Activated naive CD4-positive, alpha-beta T cell treated with anti-CD3 and anti-CD28 coated beads, Interleukin-2, amount 50 U/mL, for 16 hours (primary cell): Measurements from ENCODE around the gene ELOF1.
"Not testable (repeated sequence)": the region's sequence is repeated elsewhere in the genome, so short reads cannot be mapped to it uniquely, and the experiment has no call there.

Experiments used
- DNase-seq: peaks from one replicate; pipeline ENCODE4 v3.0.0-alpha.2; 2020

ELOF1 gene

DNA sequence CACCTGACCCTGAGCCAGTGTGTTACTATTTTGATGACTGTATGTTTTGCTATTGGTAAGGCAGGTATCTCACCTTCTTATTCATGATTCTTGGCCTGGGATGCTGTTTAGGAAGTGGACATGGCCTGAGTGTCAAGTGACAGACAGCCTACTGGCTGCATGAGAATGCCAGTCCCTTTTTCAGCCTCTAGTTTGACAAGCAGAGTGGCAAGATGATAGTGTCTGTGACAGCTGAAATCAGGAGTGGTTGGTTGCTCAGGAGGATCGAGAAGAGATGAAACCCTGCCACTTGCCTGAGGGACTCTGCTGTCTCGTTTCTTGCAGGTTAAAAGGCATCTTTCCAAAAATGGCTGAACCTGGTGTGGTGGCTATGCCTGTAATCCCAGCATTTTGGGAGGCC, 7.1 kb upstream of the ELOF1 start:
- DNase-seq = no peak

GRCh38 chr19:11565649-11565980, 6.6 kb upstream of the ELOF1 start:
- DNase-seq = not testable (repeated sequence)

GRCh38 chr19:11564082-11564807, 5.2 kb upstream of the ELOF1 start:
- not testable (repeated sequence) for DNase-seq

- DNase-seq = no peak
Measured at GRCh38 chr19:11563532-11563931, 4.5 kb upstream of the ELOF1 start.

GRCh38 chr19:11560404-11561051, 1.5 kb upstream of the ELOF1 start:
- peak; percentile 58 for DNase-seq

GRCh38 chr19:11556634-11557420, 2.2 kb downstream of the ELOF1 start:
- no peak for DNase-seq

- DNase-seq = no peak
Measured at GRCh38 chr19:11555246-11555645, 3.8 kb downstream of the ELOF1 start.

DNA sequence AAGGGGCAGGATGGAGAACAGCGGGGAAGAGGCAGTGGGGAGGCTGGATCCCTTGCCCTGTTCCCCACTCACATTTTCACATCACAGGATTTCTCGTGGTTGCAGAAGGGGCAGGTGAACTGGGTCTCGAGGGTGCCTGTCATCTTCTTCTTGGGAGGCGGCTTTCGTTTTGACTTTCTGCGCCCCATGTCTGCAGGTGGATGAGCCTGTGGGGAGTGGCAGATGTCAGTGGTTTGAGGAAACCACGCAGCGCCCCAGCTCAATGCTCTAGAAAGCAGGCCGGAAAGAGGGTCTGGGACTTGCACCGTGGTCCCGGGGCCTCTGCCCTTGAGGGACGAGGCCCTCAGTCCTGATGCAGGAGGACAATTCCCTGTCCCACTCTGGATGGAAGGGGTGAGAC, 4.9 kb downstream of the ELOF1 start:
- DNase-seq = no peak

DNA sequence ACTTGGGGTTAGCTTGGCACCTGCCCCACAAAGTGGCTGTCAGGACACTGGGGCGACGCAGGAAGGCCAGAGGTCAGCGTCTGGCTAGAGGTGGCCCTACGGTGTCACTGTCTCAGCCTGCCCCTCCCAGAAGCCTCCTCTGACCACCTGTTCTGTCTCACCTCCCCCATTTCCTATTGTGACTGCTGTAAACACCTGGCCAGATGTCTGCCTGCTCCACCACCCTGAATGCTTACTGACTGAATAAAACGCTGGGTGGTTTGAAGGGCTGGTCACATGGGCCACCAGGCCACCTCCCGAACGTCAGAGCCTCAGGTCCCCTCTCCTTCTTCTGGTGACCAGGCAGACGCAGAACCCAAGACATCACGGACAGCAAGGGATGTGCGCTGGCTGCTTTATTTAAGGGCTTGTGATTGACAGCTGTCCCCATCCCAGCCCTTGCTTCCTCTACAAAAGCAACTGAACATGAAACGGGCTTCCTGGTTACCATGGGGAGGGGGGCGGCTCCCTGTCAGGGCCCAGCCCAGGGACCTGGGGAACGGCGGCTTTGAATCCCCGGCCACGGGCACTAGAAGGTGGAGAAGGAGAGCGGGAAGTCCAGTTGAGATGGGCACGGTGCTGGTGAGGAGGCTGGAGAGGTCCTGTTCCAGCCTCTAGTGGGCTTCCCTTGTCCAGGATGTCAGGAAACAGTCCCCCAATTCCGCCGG, 6.2 kb downstream of the ELOF1 start:
- no peak for DNase-seq

- DNase-seq = no peak
Measured at GRCh38 chr19:11551603-11552235, 7.3 kb downstream of the ELOF1 start.

DNA sequence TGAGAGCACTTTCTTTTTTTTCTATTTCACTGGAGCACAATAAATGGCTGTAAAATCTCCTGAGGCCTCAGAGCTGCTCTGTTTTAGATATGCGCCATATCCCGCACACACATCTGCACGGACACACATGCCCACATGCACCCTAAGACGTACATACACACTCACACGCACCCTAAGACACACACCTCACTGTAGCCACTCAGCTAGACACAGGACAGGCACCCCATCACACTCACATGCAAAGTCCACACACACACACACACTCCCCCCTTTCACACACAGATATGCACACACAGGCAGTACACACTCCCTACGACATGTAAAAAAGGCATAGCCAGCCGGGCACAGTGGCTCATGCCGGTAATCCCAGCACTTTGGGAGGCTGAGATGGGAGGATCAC, 8.8 kb downstream of the ELOF1 start:
- DNase-seq = no peak

GRCh38 chr19:11549386-11549953, 9.6 kb downstream of the ELOF1 start:
- DNase-seq = no peak

DNA sequence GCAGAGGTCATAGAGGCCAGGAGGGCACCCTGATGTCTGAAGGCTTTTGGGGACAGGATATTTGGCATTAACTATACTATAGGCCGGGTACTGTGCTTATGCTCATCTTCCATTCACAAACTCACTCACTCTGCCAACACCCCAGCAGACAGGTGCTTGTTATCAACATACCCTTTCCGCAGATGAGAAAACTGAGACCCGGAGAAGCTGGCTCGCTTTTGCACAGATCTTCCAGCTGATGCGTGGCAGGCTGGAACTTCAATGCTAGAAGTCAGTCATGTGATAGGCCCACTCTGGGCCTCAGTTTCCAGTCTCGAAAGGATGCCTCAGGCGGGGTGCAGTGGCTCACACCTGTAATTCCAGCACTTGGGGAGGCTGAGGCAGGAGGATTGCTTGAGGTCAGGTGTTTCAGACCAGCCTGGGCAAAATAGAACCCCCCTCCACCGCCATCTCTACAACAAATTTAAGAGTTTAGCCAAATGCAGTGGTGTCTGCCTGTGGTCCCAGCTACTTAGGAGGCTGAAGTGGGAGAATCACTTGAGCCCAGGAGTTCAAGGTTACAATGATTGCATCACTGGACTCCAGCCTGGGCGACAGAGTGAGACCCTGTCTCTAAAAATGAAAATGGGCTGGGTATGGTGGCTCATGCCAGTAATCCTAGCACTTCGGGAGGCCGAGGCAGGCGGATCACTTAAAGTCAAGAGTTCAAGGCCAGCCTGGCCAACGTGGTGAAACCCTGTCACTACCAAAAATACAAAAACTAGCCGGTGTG, 10.9 kb downstream of the ELOF1 start:
- no peak for DNase-seq

- no peak for DNase-seq
Measured at GRCh38 chr19:11541238-11541637, 17.8 kb downstream of the ELOF1 start.

GRCh38 chr19:11540645-11541044, 18.4 kb downstream of the ELOF1 start:
- no peak for DNase-seq

GRCh38 chr19:11539495-11540365, 19.3 kb downstream of the ELOF1 start:
- no peak for DNase-seq

GRCh38 chr19:11538232-11539036, 20.6 kb downstream of the ELOF1 start, which contains the start of gene CNN1:
Gene CNN1, plus strand, starts transcription at chr19:11538851. Its CDS starts 77 bp downstream, at chr19:11538928.
- DNase-seq = no peak

DNA sequence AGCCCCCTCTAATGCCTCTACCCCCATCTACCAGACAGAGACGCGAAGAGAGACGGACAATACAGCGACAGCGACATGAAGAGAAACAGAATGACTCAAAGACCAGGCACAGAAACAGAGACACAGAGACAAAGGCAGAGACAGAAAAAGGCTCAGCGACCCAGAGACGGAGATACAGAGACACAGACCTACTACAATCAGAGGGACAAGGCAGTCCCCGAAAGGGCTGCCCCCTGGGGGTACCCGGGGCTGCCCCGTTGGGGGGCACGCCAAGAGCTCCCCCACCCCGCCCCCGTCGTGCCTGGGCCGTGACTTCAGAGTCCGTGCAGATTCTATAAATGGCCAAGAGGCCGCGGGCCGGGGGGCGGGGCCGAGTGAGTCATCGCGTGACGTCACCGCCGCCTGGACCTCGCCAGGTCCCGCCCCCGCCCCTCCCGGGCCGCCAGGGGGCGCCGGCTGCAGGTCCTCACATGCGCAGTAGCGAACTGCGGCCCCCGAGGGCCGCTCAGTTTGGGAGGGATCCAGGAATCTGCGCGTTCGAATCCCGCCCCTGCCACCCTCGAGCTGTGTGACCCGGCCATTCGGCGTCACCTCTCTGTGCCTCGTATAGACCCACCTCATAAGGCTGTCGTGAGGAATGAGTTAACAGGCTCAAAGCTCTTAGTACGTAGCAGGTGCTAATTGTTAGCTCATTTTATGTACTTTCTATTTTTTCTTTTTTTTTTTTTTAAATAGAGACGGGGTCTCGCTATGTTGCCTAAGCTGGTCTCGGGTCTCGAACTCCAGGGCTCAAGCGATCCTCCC, 23.0 kb downstream of the ELOF1 start:
- DNase-seq = peak; percentile 88

GRCh38 chr19:11534948-11535347, 24.1 kb downstream of the ELOF1 start:
- DNase-seq = no peak
